ENCODE data around the gene SALL4. TPM values are rescaled to one million over a fixed set of nuclear protein-coding genes. Genes with fewer than 3 reads are reported as not detected.

Gene SALL4
- total RNA-seq, 1 experiment from 2014 or later, result 279 TPM

GRCh38 chr20:51830538-51830937, 28.2 kb upstream of the SALL4 start:
- Histone ChIP-seq H3K9ac (ENCODE audit: extremely low read depth, insufficient read length, low read length) (no peak overlapping the region), H2AK5ac (ENCODE audit: insufficient read length, low read length) (no peak overlapping the region), H2BK20ac (ENCODE audit: low read depth, low read length, poor library complexity, severe bottlenecking) (no peak overlapping the region), H3K18ac (ENCODE audit: insufficient read length, low read depth, low read length) (no peak overlapping the region), H3K4me2 (ENCODE audit: insufficient read depth, insufficient read length, low read length) (no peak overlapping the region), H3K4me1 (ENCODE audit: insufficient read depth, low read length) (peaks cover 4% of the 10 kb centered on the region; the same call in 1 of the 2 replicates), H2BK12ac (ENCODE audit: insufficient read length, low read depth, low read length) (no peak overlapping the region), H2BK120ac (ENCODE audit: low read depth, low read length, poor library complexity, severe bottlenecking) (no peak overlapping the region), H4K20me1 (ENCODE audit: control insufficient read depth, insufficient read depth, insufficient read length) (no peaks in the 10 kb centered on the region), H3K4ac (ENCODE audit: low read depth, low read length) (no peak overlapping the region), H2BK5ac (ENCODE audit: insufficient read length, low read length) (no peak overlapping the region), H3K23ac (ENCODE audit: insufficient read length, low read depth, low read length) (no peak overlapping the region), H4K91ac (ENCODE audit: insufficient read length, low read depth, low read length) (no peak overlapping the region), H3K79me1 (ENCODE audit: insufficient read depth, low read depth, low read length, poor library complexity, severe bottlenecking) (no peaks in the 10 kb centered on the region), H4K5ac (ENCODE audit: insufficient read length, low read depth, low read length) (no peak overlapping the region), H3T11ph (ENCODE audit: low read length) (no peak overlapping the region), H3K9me3 (ENCODE audit: control insufficient read depth, low read depth, low read length) (no peaks in the 10 kb centered on the region), H3K56ac (ENCODE audit: insufficient read length, low read depth, low read length) (no peak overlapping the region), H2BK15ac (ENCODE audit: low read depth, low read length) (no peak overlapping the region), H3K23me2 (ENCODE audit: insufficient read length, low read depth, low read length, poor library complexity, severe bottlenecking) (no peaks in the 10 kb centered on the region), H2AFZ (ENCODE audit: low read length) (no peak overlapping the region), H3K79me2 (ENCODE audit: insufficient read depth, low read length) (no peaks in the 10 kb centered on the region), H3K14ac (ENCODE audit: insufficient read depth, low read length) (no peak overlapping the region), H3K27ac (ENCODE audit: insufficient read length, low read depth, low read length) (no peak overlapping the region), H4K8ac (replicated peaks; ENCODE audit: insufficient read length, low read depth, low read length) (no peak overlapping the region), H3K27me3 (ENCODE audit: insufficient read depth, low read length) (no peaks in the 10 kb centered on the region)
- Mint-ChIP-seq H3K9me3 (no peaks in the 10 kb centered on the region; a peak in 1 of 5 replicates), H3K4me1 (peaks cover 21 to 23% of the 10 kb centered on the region in 2 experiments), H3K4me3 (no peak overlapping the region), H3K27me3 (ENCODE audit: low read depth) (no peaks in the 10 kb centered on the region), H3K36me3 (ENCODE audit: insufficient read depth in 1 of 3, low read depth in 3 of 3) (no peaks in the 10 kb centered on the region), H3K27ac (peak overlapping the region in 1 of 3 experiments; percentile 62; a peak in 3 of 7 replicates)
- no CpG with 5 or more reads among the region's 7 CpGs for WGBS (ENCODE audit: extremely low coverage, insufficient read length, low lambda C conversion rate)
- no peak for TF ChIP-seq CTCF (conservative IDR thresholded peaks at IDR 0.05)
- DNase-seq, result no peak
